COLO668 (cell line): Measurements from ENCODE around the gene CD177.
"Not testable (repeated sequence)": the region's sequence is repeated elsewhere in the genome, so short reads cannot be mapped to it uniquely, and the experiment has no call there.

Source experiments
- DNase-seq: peaks from one replicate; lab custom pipeline; 2025; ENCODE audit not compliant: unreplicated experiment; lab: John Stamatoyannopoulos, UW

The CD177 gene

DNA sequence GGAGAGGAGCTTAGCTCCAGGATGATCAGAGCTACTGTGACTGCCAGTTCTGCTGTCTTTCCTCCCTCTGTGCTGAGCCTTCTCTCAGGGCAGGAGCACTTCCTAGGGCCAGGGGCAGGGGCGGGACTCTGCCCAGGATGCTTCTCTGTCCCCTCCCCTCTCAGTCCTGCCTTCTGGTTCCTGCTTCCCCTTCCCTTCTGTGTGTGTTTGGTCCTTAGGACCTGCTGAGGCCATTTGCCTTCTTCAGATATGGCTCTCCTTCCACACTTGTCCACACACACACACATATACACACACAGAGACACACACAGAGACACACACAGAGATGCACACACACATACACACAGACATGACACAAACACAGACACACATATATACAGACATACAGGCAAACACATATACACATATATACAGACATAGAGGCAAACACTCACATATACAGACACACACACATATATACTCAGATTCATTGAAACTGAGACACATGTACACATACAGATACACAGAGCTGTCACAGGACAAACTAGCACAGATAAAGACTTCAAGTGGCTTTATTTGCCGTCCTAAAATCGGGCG is 22.0 kb upstream of the CD177 start:
- DNase-seq, result no peak

DNA sequence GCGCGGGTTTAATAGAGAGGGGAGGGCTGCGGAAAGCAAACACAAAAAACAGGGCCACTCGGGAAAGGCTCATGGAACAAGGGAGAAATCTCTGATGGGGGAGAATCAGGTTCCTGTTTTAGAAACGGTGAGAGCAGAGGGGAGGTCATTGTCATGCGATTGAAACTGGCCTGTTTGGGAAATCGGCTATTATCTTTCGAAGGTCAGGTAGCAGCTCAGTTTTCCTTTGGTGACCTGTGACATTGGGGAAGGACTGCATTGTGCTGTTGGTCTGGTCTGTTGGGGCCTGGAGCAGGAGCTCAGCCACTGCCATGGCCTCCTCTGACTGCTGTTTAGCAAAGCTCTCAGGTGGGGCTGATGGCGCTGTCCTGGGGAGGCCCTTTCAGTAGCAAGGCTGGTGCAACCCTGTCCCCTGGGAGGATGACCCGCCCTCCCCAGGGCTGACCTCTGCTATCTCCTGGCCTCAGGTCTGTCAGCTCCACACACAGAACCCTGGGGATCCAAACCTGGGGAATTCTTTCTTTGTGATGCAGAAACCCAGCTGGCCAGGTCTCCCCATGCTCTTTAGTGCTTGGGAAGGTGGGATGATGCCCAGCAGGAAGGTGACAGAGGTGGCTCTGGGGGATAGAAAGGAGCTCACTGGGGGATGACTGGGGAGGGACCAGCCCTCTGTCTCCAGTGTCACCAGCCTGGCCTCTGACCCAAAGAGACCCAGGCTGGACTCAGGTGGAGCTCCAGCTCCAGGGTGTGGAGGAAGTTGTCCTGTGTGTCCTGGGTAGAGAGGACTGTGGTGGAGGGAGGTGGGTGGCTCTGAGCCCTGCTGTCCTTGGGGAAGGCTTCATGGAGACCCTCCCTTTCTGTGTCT is 21.2 kb upstream of the CD177 start:
- no peak for DNase-seq

DNA sequence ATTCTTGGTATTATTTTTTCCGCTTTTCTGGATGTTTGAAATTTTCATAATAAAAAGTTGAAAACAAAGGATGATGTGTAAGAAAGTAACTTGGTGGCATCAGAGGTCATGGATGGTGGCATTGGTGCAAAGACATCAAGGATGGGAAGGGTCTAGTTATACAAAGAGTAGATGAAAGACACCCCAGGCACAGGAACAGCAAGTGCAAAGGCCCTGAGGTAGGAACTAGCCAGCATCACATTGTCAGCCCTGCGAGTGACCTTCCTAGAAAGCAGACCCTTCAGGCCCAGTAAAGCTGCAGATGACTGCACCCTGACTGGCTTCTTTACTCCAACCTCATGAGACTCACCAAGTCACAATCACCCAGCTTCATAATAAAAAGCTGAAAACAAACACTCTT is 17.0 kb upstream of the CD177 start:
- not testable (repeated sequence) for DNase-seq

DNA sequence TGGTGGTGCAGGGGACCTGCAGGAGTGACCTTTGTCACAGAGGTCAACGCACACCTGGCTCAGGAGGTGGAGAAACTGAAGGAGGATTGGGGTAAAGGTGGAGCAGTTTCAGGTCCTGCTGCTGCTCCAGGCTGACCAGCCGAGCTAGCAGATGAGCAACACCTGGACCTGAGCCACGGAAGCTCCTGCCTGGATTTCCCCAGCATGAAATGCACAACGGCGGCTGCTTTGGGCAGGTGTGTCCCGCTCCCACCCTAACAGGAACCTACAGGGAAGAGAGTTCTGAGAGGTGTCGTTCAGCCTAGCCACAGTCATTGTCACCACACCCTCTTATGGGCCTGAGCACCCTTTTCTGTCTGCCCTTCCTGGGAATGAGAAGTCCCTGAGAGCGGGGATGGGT is 15.7 kb upstream of the CD177 start:
- peak; percentile 51 for DNase-seq

DNA sequence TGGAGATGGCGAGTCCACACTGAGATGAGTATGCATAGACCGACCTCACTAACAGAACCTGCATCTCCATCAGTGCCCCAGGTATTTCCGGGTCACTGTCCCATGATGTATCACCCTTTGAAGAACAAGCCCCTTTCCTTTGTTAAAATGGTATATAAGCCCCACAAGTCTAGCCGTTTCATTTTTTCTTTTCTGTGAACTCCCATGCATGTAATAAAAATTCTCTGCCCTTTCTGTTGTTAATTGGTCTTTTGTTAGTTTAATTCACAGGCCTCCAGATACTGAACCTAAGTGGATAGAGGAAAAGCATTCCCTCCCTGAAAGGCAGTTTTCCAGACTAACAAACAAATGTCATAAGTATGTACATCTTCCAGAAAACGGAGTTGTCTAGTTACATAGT is 15.0 kb upstream of the CD177 start:
- DNase-seq, result no peak

DNA sequence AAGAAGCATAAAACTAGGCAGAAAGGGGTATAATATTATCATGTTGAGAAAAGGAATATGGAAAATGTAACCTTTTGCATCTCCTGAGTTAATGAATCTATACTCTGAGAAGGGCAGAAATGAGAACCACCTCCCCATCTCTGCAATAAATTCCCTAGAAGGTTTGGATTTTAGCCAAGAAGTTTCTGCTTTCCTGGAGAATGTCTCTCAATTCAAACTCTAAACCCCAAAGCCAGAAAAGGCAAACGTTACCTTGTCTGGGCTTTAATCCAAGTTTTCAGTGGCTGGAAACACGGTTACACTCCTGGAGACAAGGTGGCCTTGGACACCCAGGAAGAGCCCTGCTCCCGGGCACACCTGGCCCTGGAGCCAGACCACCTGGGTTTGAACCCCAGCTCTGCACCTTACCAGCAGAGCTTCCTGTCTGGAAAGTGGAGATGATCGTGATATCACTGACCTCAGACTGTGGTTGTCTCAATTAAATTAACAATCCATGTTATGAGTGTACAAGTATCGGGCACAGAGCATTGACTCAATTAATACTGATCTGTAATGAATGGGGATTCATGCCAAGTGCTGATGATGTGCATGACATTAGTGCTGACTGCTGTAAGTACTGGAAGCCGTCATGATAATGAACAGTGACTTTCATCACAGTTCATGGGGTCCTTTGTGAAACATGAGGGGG is 14.1 kb upstream of the CD177 start:
- not testable (repeated sequence) for DNase-seq

DNA sequence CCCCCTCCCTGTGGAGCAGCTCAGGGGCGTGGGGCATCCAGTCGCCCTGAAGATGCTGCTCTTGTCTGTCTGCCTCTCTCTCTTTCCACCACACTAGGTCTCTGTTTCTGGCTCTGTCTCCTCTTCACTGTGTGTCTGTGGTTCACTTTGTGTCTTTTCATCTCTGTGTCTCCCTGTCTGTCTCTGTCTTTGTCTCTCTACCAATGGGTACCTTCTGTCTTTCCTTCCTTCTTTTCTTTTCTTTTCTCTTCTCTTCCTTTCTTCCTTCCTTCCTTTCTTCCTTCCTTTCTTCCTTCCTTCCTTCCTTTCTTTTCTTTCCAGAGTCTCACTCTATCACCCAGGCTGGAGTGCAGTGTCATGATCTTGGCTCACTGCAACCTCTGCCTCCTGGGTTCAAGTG is 13.4 kb upstream of the CD177 start:
- DNase-seq, result not testable (repeated sequence)

DNA sequence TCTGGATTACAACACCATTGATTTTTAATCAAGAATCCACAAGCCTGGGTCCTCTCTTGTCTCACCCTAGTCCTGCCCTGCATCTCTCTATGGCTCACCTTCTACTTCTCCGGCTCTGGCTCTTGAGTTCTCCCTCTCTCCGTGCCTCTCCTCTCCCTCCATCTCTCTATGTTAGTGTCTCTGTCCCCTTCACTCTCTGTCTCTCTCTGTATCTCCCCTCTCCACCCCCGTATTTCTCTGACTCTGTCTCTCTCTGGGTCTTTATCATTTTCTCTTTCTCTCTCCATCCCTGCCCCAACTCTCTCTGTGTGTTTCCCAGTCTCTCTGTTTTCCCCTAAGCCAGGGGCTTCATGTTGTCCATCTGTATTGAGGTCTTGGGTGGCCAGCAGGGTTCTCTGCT is 12.4 kb upstream of the CD177 start:
- not testable (repeated sequence) for DNase-seq

DNA sequence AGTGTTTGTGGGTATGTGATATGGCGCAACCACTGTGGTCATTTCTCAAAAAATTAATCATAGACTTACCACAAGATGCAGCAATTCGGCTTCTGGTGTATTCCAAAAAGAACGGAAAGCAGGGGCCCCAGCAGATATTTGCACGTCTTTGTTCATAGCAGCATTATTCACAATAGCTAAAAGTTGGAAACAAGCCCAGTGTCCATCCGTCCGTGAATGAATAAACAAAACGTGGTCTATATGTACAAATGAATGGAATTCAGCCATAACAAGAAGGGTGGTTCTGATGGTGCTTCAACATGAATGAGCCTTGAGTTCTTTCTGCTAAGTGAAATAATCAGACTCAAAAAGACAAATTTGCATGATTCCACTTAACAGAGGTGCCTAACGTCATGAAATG is 11.4 kb upstream of the CD177 start:
- DNase-seq, result peak; percentile 74

DNA sequence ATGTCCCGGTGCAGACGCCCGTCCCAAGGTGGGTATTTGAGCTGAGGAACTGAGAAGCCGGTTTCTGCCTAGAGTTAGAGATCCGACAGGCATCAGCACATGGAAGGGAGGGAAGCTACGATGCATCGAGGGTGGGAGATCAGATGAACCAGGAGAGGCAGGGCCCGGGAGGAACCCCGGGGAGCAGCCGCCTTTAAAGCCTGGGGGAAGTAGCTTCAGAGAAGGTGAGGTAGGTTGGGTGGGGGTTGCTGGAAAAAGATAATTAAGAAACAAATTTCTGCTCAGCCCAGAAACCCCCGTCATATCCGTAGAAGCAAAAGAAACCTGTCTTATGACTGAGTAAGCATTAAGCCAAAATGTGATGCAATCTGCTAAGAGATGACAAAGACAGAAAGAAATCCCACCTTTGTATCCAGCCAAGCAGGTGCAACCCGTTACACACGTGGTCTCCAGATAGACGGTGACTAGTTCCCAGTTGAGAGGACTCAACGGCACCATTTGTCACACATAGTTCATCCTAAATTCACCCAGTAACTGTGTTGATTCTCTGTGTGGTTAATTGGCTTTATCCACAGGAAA is 9.1 kb upstream of the CD177 start:
- not testable (repeated sequence) for DNase-seq

DNA sequence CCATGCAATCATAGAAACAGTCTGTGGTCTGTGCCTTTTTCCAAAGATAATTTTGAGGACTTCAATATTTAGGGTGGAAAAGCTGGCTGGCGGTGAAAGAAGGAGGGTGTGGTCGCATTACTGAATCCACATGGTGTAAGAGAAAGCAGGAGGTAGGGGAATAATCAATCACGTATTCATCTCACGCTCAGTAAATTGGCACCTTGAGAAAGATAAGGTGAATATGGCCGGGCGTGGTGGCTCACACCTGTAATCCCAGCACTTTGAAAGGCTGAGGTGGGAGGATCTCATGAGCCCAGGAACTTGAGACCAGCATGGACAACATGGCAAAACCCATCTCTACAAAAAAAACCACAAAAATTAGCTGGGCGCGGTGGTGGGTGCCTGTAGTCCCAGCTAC is 3.7 kb upstream of the CD177 start:
- DNase-seq, result not testable (repeated sequence)

DNA sequence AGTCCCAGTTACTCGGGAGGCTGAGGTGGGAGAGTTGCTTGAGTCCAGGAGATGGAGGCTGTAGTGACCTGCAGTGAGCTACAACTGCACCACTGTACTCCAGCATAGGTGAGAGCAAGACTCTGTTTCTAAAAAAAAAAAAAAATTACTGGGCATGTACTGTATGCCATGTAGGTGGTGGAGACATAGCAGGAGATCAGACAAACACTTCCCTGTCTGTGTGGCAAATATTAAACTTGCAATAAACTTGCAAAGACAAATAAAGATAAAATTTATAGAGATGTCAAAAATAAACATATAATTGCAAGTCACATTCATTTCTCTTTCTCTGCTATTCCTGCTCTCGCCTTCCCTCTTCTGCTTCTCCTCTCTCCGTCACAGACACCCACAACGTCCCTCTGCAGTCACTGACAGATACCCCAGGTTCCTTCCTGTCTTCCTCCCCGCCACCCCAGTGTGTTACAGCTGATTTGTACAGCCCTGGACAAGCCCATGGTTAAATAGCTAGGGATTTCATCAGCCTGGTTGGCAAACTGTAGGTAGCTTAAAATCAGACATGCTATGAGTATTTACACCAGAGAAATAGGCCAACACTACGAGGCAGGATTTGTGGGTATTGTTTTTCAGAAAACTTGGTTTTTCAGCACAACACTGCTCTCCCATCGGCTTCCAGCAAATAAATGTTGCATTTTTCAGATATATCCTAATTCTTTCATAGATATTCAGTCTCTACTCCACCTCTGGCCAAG is 1.3 kb upstream of the CD177 start:
- no peak for DNase-seq

DNA sequence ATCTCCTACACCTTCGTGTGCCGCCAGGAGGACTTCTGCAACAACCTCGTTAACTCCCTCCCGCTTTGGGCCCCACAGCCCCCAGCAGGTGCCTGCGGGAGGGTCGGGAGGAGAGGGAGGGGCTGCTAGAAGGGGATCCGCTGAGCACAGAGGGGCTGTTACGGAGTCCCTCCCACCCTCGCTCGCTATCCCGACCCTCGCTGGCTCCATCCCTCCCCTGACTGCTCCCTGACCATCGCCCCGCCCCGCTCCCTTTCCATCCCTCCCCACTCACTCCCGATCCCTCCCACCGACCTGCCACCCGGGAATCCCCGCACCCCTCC is 780 bp downstream of the CD177 start:
- no peak for DNase-seq

DNA sequence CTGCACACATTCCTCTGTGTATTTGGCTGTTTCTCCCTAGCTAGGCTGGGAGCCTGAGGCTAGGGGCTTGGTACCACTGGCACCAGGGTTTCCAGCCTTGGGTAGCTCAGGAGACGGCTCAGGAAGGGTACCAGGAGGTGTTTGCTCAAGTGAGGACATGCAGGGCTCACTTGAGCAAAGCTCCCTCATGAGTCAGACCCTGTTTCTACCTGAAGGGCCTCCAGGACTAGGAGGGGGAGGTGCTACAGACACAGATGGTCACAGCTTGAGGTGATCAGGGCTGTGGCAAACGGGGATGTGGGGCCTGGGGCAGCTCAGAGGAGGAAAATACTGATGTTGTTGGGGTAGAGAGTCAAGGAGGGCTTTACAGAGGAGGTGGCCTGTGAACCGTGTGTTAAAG is 3.3 kb downstream of the CD177 start:
- not testable (repeated sequence) for DNase-seq

DNA sequence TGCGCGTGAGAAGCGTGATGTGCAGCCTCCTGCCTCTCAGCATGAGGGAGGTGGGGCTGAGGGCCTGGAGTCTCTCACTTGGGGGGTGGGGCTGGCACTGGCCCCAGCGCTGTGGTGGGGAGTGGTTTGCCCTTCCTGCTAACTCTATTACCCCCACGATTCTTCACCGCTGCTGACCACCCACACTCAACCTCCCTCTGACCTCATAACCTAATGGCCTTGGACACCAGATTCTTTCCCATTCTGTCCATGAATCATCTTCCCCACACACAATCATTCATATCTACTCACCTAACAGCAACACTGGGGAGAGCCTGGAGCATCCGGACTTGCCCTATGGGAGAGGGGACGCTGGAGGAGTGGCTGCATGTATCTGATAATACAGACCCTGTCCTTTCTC is 8.7 kb downstream of the CD177 start:
- no peak for DNase-seq

DNA sequence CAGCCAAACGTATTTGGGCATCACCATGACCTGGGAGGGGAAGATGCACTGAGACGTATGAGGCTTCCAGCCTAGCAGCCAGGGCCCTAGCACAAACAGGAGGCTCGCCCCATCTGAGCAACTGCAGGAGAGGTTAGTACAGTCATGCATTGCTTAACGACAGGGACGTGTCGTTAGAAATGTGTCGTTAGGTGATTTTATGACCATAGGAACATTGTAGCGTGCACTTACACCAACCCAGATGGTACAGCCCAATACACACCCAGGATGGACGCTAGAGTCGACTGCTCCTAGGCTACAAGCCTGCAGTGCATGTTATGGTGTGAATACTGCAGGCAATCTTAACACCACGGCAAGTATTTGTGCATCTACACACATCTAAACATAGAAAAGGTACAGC is 9.3 kb downstream of the CD177 start:
- DNase-seq, result no peak

DNA sequence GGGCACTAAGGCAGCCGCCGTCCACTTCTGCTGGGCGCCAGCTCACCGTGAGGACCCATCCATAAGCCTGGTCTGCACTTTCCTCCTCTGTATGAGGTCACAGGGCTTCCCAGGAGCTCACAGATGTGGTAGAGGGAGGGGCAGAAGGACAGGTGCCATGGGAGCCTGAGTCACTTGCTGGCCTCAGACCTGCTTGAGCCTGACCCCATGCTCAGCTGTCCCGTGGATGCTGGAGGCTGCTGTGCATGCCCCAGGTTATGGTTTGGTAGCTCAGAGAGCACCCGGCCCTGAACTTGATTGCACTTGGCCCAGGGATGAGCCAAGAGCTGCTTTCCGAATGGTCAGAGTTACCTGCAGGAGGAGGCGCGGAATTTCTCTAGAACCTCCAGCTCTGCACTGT is 12.2 kb downstream of the CD177 start:
- DNase-seq, result peak; percentile 7

DNA sequence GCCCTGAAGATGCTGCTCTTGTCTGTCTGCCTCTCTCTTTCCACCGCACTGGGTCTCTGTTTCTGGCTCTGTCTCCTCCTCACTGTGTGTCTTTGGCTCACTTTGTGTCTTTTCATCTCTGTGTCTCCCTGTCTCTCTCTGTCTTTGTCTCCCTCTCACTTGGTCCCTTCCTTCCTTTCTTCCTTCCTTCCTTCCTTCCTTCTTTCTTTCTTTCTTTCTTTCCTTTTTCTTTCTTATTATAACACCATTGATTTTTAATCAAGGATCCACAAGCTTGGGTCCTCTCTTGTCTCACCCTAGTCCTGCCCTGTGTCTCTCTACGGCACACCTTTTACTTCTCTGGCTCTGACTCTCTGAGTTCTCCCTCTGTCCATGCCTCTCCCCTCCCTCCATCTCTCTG is 14.3 kb downstream of the CD177 start:
- DNase-seq, result no peak

DNA sequence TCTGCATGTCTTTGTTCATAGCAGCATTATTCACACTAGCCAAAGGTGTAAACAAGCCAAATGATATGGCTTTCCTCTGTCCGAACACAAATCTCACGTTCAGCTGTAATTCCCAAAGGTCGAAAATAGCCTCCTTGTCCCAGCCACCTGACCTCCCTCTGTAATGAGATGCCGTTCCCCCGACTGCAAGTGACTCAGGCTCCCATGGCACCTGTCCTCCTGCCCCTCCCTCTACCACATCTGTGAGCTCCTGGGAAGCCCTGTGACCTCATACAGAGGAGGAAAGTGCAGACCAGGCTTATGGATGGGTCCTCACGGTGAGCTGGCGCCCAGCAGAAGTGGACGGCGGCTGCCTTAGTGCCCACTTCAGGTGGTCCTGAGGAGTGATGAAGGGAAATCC is 15.4 kb downstream of the CD177 start:
- DNase-seq, result peak; percentile 77

DNA sequence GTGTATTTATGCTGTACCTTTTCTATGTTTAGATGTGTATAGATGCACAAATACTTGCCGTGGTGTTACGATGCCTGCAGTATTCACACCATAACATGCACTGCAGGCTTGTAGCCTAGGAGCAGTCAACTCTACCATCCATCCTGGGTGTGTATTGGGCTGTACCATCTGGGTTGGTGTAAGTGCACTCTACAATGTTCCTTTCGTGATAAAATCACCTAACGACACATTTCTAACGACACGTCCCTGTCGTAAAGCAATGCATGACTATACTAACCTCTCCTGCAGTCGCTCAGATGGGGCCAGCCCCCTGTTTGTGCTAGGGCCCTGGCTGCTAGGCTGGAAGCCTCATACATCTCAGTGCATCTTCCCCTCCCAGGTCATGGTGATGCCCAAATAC is 18.4 kb downstream of the CD177 start:
- DNase-seq, result no peak

DNA sequence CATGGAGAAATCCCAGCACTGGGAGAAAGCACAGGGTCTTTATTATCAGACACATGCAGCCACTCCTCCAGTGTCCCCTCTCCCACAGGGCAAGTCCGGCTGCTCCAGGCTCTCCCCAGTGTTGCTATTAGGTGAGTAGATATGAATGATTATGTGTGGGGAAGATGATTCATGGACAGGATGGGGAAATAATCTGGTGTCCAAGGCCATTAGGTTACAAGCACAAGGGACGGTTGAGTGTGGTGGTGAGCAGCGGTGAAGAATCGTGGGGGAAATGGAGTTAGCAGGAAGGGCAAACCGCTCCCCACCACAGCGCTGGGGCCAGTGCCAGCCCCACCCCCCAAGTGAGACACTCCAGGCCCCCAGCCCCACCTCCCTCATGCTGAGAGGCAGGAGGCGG is 19.0 kb downstream of the CD177 start:
- no peak for DNase-seq
